Measurements from ENCODE around the gene PBX1.

Gene PBX1

DNA sequence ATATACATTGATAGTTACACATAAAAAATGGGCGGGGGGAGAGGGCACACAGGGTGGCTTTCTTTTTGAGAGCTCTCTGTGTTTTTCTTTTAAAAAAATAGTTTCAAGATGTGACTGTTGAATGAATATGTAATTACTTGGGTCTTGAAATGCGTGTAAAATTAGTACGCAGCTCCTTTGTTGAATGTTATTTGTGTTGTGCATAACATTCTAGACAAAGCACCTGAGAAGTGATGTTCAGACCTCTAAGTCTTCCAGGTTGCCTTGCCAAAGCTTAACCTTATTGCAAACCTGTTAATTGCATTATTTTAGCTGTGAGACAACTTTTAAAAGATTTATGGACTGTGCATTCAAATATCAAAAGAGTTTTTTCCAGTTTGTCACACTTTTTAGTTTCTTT, 5.4 kb downstream of the PBX1 start:
- DNase-seq = no peak

- DNase-seq = no peak
These were observed 6.4 kb downstream of the PBX1 start for GRCh38 chr1:164565357-164565756.

DNA sequence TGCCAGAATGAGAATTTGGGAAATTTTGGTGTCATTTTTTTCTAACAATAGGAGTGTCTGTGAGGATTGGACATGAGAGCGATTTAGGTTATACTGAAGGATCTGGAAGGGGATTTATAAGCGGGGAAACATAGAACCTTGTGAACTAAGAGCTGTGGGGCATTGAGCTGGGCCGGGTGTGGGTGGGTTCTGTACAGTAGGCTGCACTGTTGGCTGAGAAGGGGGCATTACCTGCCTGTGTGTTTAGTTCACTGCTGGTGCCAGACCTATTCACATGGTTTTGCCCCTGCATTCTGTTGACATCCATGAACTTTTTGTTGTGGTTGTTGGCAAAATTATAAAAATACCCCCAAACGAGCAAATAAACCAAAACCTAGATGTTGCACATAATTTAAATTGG, 8.8 kb downstream of the PBX1 start:
- DNase-seq = no peak

GRCh38 chr1:164569241-164569640, 10.3 kb downstream of the PBX1 start:
- DNase-seq = no peak

DNA sequence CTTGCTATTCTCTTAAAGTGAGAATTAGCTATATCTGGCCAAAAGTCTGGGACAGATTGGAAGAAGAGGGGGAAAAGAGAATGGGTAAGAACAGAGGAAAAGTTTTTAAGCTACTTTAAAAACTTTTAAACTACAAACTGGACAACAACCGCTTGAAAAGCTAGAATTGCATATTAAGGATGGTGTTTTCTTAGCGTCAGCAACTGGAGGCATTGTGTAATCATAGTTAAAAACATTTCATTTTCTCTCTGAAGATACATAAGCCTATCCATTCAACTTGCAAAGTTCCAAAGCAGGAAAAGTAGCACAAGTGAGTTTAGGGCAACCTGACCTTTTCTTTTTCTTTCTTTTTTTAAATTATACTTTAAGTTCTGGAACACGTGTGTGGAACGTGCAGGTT, 10.9 kb downstream of the PBX1 start:
- DNase-seq = no peak

- no peak for DNase-seq
These were observed 12.3 kb downstream of the PBX1 start for GRCh38 chr1:164571333-164571732.

DNA sequence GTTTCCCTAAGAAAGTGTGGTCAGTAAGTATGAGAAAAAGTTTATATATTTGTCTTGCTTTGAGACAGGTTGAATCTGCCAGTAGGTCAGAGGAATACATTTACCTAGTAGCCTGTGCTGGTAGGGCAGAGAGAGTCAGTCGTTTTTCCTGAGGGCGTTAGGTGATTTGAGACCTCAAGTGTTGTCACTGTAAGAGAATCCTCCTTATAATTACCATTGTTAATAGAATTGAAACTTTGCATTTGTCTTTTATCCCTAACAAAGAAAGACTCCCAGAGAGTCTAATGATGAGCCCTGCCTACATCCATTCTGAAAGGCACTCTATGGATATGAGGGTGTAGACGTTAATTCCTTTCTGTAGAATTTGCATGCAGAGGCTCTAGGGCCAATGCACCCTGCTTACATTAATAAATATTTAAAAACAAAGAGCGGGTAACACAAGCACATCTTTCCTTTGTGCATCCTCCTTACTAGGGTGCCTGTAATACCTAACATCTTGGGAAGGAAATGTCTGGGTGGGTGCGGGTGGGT, 16.4 kb downstream of the PBX1 start:
- DNase-seq = no peak

GRCh38 chr1:164576291-164577271, 17.6 kb downstream of the PBX1 start:
- no peak for DNase-seq

- no peak for DNase-seq
These were observed 18.3 kb downstream of the PBX1 start for GRCh38 chr1:164577291-164577690.

DNA sequence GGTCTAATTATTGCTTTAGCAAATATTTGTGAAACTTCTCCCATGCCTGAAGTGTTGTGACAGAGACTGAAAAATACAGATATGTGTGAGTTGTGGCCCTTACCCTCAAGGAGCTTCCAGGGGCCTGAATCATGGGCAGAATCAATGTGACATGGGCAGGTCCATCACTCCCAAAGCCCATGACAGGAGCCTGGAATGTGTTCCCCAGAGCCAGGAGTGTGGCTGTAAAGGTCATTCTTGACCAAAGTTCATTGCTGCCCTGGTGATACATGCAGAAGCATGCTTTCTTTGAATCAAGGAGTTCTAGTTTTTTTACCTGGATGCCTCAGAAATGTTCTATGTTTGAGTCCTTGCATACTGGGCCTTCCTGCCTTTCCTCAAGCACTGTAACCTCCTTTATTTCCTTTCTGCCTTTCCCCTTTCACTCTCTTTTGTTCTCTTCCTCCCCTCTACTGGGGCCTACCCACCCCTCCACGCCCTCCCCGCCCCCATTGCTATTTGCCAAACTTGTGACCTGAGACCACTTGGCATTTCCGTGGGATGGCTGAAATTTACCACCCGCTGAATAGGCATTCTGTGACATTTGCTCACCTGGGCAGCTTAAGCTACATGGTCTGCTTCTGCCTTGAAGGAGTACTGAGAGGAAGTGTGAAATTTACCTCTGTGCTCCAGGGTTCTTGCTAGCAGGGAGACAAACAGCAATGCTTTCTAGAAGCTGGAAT, 19.7 kb downstream of the PBX1 start:
- no peak for DNase-seq

GRCh38 chr1:164579381-164579780, 20.4 kb downstream of the PBX1 start:
- DNase-seq = no peak

GRCh38 chr1:164581762-164582161, 22.8 kb downstream of the PBX1 start:
- no peak for DNase-seq

DNA sequence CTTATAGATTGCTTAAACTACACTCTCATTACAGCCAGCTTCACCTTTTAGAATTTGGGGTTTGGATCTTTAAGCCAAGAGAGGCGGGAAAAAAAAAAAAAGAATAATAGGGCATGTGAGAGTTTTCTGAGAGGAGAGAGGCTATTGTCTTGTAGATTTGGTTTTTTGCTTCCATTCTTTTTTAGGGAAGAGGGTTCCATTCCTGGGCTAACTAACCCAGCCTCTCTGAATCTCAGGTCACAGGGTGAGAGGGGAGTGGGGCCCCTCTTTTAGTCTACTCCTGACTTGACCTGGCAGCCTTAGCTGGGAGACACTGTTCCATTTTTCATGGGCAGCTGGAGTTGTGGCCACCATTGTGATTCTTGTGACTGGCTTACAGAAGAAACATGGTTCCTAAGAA, 24.2 kb downstream of the PBX1 start:
- DNase-seq = no peak

DNA sequence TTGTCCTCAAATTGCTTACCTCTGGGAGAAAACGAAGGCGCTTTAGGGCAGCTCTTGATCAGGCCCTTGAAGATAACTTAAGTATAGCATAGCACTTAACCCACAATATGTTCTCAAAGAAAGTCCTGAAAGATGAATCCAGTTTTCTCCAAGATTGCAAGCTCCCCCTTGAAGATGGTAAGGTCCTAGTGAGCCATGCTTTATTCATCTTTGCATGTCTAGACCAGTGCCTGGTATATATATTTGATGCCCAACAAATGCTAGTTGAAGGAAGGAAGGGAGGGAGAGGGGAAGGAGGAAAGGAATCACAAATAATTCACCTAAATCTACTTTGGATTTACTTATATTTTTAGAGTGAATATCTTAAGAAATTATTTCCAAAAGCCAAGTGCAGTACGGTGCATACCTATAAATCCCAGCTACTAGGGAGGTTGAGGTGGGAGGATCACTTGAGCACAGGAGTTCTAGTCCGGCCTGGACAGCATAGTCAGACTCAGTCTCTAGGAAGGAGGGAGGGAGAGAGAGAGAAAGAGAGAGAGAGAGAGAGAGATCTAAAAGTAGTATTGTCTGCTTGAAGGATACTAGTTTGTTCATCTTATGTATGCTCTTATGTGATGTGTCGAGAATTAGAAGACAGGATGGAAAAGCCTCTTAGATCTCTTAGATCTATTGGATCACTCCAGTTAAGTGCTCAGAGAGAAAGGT, 25.0 kb downstream of the PBX1 start:
- no peak for DNase-seq

DNA sequence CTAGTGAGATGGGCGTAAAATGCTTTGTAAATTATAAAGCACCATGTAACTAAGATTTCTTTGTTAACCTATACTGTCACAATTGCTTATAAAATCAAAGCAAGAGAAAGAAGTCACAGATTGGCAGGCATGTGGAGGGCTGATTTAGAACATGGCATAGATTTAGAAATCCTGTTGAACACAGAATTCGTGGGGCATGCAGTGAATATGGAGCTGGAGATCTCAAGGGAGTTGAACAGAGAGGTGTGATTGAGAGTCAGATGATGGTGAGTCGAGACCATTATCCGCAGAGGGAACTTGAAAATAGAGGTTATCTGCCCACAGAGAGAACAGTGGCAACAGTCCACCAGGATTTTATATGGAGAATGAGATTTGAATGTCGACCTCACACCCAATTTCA, 27.6 kb downstream of the PBX1 start:
- no peak for DNase-seq

GRCh38 chr1:164587617-164588501, 28.9 kb downstream of the PBX1 start:
- DNase-seq = no peak

DNA sequence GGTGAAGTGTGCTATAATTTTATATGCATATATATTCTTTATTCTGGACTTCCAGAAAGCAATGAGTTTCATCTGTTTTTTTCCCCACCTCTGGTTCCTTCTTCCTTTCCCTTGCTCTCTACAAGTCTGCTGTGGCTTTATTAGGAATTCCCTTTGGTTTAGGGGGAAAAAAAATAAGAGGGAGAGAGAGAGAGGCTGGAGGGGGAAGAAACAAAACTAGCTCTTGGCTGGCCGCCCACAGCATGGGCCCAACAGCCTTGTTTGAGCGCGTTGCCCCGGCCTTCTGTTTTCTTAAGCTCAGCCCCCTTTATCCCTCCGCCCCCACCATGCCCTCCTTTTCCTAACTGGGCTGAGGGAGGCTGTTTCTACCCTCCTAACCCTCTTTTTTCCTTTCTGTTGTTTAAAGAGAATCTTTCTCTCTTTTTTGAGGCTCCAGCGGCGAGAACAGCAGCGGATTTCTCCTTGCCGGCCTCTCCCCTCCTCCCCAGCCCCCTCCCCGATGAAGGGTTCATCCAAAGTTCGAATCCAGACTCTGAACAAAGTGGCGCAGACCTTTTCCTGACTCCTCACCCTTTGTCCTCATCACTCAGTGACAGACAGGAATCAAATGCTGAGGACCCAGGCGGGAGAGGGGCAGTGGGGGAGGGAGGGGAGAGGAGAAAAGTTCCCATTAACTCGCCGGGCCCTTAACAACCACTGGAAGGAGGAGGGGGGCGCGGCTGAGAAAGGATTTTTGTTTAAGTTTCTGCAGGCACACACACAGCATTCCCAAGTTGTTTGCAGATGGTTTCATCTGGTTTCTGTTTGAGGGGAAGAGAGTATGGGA, 29.7 kb downstream of the PBX1 start:
- DNase-seq = no peak

DNA sequence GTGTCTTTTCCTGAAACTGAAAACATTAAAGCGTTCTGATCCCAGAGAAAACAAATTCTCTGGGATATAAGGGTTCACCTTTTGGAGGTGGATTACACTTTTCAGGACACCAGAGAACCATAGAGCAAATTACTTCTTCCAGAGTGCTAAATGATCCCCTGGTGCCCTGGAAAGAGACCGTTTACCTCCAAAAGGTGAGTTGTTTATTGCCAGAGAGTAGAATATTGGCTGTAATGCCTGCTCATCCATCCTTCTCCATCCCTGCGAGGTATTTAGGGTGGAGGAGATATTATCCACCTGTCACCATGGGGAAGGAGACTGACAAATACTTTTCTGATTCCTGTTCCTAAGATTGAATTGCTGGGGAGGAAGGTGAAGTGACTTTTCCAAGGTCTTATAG, 30.4 kb downstream of the PBX1 start:
- DNase-seq = no peak

DNA sequence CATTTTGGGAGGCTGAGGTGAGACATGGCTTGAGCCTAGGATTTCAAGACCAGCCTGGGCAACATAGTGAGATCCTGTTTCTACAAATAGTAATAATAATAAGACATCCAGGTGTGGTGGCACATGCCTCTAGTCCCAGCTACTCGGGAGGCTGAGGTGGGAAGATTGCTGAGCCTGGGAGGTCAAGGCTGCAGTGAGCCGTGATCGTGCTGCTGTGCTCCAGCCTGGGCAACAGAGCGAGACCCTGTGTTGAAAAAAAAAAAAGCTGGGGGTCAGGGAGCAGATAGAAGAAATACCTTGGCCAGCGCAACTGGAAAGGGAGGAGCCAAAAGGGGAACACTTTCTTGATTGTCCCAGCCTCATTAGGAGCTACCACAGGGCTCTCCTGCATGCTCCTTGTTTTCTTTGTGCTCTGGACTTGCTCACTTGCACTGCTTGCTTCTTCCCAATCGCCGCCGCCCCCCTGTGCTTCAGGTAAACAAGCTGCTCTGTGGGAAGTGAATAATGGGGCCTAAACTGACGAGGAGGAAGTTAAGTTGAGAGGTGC, 31.1 kb downstream of the PBX1 start:
- DNase-seq = no peak

- no peak for DNase-seq
These were observed 31.6 kb downstream of the PBX1 start for GRCh38 chr1:164590592-164590991.

DNA sequence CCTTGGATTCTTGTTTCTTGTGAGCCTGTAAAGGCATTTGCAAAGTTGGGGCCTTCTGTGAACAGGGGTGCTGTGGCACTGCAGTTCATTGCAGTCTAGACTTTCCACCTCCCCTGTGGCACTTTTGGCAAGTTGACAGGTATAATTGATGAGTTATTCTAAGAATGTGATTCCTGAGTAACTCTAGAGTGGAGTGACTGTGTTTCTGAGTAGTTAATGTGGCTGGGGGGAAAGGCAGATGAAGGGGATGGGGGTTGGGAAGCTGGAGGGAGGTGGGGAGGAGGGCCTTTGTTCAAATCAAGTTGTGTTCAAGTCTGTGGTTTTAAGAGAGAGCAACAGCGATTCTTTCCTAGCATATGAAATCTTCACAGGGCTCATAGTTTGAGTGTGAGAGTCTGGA, 32.9 kb downstream of the PBX1 start:
- no peak for DNase-seq
